GM21390 (cell line): ENCODE results near the gene CLTCL1.
"Not testable (repeated sequence)": the region's sequence is repeated elsewhere in the genome, so short reads cannot be mapped to it uniquely, and the experiment has no call there.

Experiments
- ATAC-seq: cut with Tn5 transposase; IDR thresholded peaks from one replicate; pipeline ENCODE4 v1.9.1; 2021; ENCODE audit not compliant: unreplicated experiment

CLTCL1 gene

GRCh38 chr22:19291580-19292457, at the start of gene CLTCL1:
Gene CLTCL1, minus strand, starts transcription at chr22:19291719. Its CDS starts 78 bp downstream, at chr22:19291641.
- ATAC-seq: no peak

- no peak for ATAC-seq
Measured at GRCh38 chr22:19337137-19337536, 45.6 kb upstream of the CLTCL1 start.

- ATAC-seq: no peak
Measured at GRCh38 chr22:19336133-19337075, 44.9 kb upstream of the CLTCL1 start.

GRCh38 chr22:19331975-19332374, 40.5 kb upstream of the CLTCL1 start:
- no peak for ATAC-seq

GRCh38 chr22:19331474-19331873, 40.0 kb upstream of the CLTCL1 start:
- ATAC-seq: no peak

GRCh38 chr22:19330865-19331418, 39.4 kb upstream of the CLTCL1 start:
- ATAC-seq: no peak

- not testable (repeated sequence) for ATAC-seq
Measured at GRCh38 chr22:19330205-19330604, 38.7 kb upstream of the CLTCL1 start.

GRCh38 chr22:19329454-19329853, 37.9 kb upstream of the CLTCL1 start:
- no peak for ATAC-seq

GRCh38 chr22:19325296-19325948, 33.9 kb upstream of the CLTCL1 start:
- ATAC-seq: no peak

- not testable (repeated sequence) for ATAC-seq
Measured at GRCh38 chr22:19323420-19323819, 31.9 kb upstream of the CLTCL1 start.

GRCh38 chr22:19321757-19322156, 30.2 kb upstream of the CLTCL1 start:
- no peak for ATAC-seq

GRCh38 chr22:19320136-19320535, 28.6 kb upstream of the CLTCL1 start:
- ATAC-seq: not testable (repeated sequence)

- ATAC-seq: no peak
Measured at GRCh38 chr22:19319281-19319680, 27.8 kb upstream of the CLTCL1 start.

GRCh38 chr22:19317865-19318264, 26.3 kb upstream of the CLTCL1 start:
- ATAC-seq: no peak

GRCh38 chr22:19307872-19308271, 16.4 kb upstream of the CLTCL1 start:
- ATAC-seq: no peak

- ATAC-seq: not testable (repeated sequence)
Measured at GRCh38 chr22:19306535-19306934, 15.0 kb upstream of the CLTCL1 start.

GRCh38 chr22:19304547-19304946, 13.0 kb upstream of the CLTCL1 start:
- ATAC-seq: no peak

GRCh38 chr22:19303785-19304184, 12.3 kb upstream of the CLTCL1 start:
- no peak for ATAC-seq

GRCh38 chr22:19295733-19296132, 4.2 kb upstream of the CLTCL1 start:
- ATAC-seq: no peak

- ATAC-seq: no peak
Measured at GRCh38 chr22:19292458-19293230, 1.1 kb upstream of the CLTCL1 start.
